Sigmoid colon (tissue), 4 donors: ENCODE data around the gene HENMT1.

ENCODE experiments used
- EP300 ChIP-seq, 4 donors: sonication (generic); formaldehyde crosslinking; IDR thresholded peaks; one replicate each; pipeline ENCODE4 v1.6.1; 2017; ENCODE audit warnings: antibody characterized with exemption in 4 of 4
- POLR2A ChIP-seq, 2 donors: fragments of 450-650 bp; IDR thresholded peaks; one replicate each; pipeline ENCODE4 v1.6.1; 2016; ENCODE audit warnings: antibody characterized with exemption in 2 of 2, mild to moderate bottlenecking in 2 of 2, moderate library complexity in 2 of 2
- TF ChIP-seq, protein P1 (sequence below), 4 experiments: fragments of 450-650 bp in 3 of 4; fragments of 200-600 bp in 1 of 4; IDR thresholded peaks; one replicate each; pipeline ENCODE4 v1.5.1; 2016 to 2019; ENCODE audit warnings: antibody characterized with exemption in 4 of 4, mild to moderate bottlenecking in 3 of 4, moderate library complexity in 2 of 4

DNA sequence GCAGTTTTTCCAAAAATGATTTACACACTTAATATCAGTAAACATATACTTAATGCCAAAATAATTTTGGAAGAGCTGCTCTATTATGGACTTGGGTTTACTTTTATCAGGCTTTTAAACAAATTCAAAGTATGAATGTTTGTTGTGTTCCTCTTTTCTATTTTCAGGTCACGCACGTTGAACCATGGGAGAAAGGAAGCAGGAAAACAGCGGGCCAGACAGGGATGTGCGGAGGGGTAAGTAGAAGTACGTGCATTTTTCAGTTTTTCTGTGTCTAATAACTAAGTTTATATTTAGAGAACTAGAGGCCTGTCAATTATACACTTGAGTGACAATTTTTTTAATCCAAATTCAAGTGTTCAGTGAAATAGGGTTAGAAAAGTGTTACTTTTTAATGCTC lies 34.6 kb upstream of the HENMT1 start:
- no peak for TF ChIP-seq EP300 (IDR thresholded peaks at IDR 0.05)
- TF ChIP-seq, protein P1, sequence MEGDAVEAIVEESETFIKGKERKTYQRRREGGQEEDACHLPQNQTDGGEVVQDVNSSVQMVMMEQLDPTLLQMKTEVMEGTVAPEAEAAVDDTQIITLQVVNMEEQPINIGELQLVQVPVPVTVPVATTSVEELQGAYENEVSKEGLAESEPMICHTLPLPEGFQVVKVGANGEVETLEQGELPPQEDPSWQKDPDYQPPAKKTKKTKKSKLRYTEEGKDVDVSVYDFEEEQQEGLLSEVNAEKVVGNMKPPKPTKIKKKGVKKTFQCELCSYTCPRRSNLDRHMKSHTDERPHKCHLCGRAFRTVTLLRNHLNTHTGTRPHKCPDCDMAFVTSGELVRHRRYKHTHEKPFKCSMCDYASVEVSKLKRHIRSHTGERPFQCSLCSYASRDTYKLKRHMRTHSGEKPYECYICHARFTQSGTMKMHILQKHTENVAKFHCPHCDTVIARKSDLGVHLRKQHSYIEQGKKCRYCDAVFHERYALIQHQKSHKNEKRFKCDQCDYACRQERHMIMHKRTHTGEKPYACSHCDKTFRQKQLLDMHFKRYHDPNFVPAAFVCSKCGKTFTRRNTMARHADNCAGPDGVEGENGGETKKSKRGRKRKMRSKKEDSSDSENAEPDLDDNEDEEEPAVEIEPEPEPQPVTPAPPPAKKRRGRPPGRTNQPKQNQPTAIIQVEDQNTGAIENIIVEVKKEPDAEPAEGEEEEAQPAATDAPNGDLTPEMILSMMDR (IDR thresholded peaks at IDR 0.05): no peak
- TF ChIP-seq POLR2A (IDR thresholded peaks at IDR 0.05): no peak
